ENCODE data around the gene POMC.

DNA sequence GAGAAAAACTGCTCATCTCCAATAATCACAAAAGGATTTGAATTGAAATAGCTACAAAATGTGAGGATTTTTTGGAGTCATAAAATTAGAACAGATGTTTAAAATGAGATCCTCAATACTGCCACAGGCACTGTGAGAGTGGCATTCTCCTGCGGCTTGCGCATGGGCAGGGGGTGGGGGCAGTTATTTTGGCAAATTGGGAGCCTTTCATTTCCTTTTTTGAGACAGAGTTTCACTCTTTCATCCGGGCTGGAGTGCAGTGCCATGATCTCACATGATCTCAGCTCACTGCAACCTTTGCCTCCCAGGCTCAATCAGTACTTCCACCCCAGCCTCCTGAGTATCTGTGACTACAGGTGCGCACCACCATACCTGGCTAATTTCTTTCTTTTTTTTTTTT lies 42.4 kb downstream of the POMC start:
- TF ChIP-seq, protein P1, sequence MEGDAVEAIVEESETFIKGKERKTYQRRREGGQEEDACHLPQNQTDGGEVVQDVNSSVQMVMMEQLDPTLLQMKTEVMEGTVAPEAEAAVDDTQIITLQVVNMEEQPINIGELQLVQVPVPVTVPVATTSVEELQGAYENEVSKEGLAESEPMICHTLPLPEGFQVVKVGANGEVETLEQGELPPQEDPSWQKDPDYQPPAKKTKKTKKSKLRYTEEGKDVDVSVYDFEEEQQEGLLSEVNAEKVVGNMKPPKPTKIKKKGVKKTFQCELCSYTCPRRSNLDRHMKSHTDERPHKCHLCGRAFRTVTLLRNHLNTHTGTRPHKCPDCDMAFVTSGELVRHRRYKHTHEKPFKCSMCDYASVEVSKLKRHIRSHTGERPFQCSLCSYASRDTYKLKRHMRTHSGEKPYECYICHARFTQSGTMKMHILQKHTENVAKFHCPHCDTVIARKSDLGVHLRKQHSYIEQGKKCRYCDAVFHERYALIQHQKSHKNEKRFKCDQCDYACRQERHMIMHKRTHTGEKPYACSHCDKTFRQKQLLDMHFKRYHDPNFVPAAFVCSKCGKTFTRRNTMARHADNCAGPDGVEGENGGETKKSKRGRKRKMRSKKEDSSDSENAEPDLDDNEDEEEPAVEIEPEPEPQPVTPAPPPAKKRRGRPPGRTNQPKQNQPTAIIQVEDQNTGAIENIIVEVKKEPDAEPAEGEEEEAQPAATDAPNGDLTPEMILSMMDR (conservative IDR thresholded peaks at IDR 0.05) = no peak
- no peak for TF ChIP-seq EZH2 (IDR thresholded peaks at IDR 0.05; ENCODE audit: low read depth)

All from PC-9 (cell line).